Iris pigment epithelial cell (primary cell): ENCODE data around the gene FAM124A.
A peak's percentile ranks its signal among the peaks of the same experiment; 100 is the strongest.

Experiments
- DNase-seq: peaks from one replicate; pipeline ENCODE4 v3.0.0-alpha.2; 2011; ENCODE audit warnings: low read depth

Gene FAM124A

GRCh38 chr13:51243832-51244231, 21.6 kb downstream of the FAM124A start:
- no peak for DNase-seq

DNA sequence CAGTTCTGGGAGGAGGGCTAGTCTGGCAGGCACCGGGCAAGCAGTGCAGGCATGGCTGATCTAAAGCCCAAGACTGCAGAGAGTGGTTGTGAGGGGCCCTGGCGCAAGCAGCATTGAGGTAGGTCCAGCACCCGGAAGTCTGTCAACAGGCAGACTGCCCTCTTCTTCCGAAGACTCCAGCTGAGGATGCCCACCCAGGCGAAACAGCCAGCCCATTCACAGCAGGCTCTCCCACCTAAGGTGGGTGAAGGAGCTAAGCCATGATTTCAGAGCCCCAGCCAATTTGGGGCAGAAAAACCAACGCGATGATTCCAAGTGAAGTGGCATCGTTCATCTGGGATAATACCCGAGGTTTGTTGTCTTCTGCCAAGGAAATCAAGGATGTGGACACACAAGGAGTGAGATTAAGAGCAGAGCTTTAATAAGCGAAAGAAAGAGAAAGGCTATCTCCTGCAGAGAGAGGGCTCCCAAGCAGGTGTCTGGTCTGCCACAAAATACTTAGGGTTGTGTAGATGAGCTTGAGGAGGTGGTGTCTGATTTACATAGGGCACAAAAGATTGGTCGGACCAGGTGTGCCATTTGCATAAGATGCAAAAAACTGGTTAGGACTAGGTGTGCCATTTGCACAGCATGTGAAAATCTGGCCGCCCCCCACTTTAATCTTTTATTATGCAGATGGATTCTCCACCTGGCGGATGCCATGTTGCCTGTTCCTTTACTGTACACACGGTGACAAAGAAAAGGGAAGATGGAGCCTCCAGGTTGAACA, 22.6 kb downstream of the FAM124A start:
- DNase-seq: no peak

GRCh38 chr13:51245583-51245982, 23.4 kb downstream of the FAM124A start:
- DNase-seq: no peak

- no peak for DNase-seq
These were observed 23.8 kb downstream of the FAM124A start for GRCh38 chr13:51246025-51246417.

- DNase-seq: no peak
These were observed 24.4 kb downstream of the FAM124A start for GRCh38 chr13:51246418-51247277.

- no peak for DNase-seq
These were observed 27.1 kb downstream of the FAM124A start for GRCh38 chr13:51249255-51249654.

DNA sequence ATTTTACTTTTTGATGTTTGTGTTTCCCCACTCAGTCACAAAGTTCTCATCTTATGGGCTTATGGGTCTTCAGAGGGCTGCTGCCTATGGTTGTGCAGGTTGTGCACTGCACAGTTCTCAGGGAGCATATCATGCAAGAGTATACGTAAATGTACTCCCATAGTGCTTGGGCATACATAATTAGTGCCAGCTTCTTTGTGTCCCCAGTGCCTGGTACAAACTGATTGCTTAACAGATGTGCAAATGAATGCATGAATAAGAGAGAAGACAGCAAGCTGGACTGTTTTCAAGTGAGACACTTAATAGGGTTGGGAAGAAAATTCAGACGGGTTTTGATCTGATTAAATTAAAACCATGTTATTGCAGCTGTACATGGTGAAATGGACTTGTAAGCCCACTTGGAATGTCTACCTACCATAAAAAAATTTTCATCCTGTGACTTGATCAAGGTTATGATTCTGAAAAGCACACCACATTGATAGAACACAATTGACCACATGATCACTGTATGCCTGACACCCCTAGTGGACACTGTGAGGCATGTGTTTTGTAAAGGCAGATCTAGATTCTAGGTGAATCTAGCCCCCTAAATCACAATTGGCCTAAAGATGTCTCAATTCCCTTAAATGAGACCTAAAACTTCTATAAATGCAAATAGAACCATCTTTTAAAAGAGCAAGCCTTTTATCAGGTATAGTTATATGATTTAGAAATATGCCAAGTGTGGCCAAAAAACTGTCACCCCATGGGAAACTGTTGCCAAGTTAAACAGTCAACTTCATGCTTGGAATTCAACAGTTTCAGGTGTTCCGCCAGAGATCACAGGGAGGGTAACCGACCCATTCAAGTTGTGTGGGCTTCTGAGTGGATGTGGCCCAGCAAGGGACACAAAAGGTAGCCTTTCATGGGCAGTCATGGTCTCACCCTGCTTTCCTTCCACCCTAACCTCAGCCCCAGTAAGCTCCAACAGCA, 27.9 kb downstream of the FAM124A start:
- DNase-seq: no peak

DNA sequence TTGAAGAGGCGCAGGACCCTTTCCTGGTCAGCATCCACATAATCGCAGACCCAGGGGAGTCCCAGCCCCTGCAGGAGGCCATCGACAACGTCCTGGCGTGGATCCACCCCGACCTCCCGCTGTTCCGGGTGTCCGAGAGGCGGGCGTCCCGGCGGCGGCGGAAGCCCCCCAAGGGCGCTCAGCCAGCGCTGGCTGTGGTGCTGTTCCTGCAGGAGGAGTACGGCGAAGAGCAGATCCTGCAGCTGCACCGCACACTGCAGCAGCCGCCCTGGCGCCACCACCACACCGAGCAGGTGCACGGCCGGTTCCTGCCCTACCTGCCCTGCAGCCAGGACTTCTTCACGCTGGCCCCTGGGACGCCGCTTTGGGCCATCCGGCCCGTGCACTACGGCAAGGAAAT, 29.3 kb downstream of the FAM124A start:
- DNase-seq: no peak

DNA sequence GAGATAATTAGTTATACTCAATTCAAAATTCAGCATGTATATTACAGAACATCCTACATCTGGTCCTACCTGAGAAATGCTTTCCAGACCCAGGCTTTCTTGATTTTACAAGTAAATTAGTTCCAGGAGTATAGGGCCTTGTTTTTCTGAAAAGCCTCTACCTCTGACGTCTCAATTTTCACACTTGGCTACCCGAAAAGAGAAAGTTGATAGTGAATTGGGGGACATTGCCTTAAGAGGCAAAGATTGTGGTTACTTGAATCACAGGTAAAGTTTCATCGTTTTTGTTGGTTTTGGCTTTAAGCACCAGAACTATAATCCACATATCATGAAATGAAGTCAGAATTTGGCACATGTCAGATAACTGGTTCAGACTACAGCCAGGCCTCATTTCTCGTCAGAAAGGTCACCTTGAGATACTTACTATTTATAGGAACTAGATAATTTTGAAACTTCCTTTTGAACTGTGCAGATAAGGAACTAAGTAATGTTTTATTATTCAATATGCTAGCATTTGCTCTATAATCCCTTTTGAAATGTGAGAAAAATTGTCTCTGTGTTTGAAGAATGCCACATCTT, 30.8 kb downstream of the FAM124A start:
- DNase-seq: no peak

DNA sequence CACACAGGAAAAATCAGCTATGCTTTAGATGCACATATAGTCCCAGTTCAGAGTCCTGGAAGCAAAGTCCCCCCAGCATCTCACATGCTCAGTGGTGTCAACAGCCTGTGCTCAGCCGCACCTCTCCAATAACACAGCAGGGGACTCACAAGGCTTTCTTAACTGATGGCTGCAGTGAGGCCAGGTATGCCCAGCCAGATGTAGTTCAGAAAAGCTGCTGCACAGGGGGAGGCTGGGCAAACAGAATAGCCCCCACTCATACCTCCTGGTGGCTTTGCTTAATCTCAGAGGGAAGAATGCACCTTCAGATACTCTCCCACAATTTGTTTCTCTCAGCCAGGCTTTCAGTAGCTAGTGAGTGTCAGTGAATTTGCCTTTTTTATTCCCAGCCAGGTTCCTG, 33.4 kb downstream of the FAM124A start:
- no peak for DNase-seq

DNA sequence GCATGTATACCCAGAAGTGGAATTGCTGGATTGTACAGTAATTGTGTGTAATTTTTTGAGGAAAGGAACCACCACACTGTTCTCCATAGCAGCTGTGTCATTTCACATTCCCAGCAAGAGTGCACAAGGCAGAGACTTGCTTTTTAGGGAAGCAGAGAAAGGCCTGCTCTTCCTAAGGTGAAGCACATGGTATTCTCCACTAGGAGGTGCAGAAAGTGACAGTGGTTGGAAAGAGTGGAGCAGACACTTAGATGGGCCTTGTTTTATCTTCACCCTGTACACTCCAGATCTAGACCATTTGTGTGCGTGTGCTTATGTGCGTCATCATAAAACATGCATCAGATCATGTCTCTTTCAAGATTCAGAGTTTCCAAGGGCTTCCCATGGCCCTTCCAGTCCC, 35.0 kb downstream of the FAM124A start:
- no peak for DNase-seq

GRCh38 chr13:51258612-51259548, 36.7 kb downstream of the FAM124A start:
- no peak for DNase-seq

DNA sequence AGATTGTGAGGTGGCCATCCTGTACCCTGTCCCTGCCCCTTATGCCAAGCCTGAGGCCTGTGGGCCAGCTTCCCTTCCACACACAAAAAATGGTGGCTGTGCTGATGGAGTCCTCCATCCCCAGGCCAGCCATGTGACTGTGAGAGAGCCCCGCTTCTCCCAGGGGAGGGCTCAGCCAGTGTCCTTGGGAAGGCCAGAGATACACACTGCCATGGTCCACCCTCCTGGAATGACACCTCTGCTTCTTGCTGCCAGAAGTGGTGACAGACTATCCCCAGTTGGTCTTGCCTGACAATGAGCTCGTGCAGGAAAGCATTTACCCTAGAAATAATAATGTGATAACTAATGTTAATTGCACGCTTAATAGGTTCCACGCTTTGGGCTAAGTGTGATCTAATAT, 38.0 kb downstream of the FAM124A start:
- DNase-seq: no peak

DNA sequence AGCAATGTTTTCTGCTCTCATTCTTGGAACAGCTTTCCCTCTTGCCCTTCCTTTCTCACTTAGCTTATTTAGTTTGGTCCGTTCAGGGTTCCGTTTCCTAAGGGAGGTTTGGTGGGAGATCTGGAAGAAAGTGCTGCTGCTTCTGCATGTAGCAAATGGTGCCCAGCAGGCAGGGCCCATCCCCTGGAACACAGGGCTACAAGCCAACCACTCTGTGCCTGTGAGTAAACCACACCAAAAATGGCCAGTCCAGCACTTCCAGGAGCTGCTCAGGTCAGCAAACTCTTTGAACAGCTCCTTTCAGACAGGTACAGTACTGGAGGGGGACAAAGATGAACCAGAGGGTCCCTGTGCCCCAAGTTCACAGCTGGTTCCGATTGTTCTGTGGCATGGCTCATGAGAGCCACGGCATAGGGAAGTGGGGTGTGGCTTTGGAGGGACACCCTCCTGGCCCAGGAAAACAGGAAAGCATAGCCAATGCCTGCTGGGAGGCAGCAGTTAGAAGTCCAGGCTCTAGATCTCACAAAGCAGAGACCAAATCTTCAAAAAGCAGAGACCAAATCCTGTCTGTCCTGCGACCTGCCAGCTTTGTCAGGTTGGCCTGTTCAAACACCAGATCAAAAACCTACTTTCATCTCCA, 39.5 kb downstream of the FAM124A start:
- DNase-seq: no peak

DNA sequence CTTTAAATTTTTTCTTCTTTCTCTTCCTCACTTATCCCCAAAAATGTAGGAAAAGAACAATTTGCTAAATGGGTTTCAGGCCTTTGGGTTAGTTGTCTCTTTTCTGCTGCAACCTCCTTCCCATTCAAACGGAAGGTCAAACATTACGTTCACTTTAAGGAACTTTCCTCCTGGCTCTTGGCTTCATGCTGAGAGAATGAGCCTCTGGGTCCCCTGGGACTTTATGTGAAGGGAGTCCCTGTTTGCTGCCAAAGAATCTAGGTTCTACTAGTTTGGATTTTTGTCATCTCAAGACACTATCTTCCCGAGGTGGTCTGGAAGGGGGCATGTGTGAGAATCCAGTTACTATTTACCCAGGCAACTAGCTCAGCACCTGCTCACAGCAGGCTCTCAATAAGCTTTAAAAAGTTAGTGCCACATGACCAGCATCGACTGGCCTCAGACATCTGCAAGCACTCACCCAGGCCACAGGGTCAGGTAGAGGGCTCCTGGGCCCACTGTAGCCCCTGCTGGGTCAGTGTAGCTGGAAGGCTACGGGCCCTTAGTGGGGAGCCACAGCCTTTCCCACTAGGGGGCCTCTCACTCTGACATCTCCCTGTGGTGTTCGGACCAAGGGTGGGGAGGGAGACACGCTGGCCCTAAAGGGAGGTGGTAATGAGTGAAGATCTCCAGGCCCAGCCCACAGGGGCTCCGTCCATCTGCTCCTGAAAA, 40.5 kb downstream of the FAM124A start:
- DNase-seq: no peak

DNA sequence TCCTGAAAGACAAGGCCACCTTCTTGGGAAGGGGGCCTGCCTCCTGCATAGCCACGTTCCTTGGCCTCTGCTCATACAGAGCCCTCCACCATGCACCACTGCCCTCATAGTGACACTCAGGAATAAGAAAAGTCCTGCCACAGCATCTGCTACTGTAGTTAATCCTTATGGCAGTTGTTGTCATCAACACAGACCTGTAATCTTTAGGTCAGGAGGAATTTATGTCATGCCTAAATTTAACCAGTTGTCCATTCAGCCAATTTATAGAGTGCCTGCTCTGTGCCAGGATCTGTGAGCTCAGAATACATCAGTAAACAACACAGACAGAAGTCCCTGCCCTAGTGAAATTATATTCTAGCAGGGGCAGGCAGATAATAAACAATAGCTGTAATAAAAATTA, 44.4 kb downstream of the FAM124A start:
- DNase-seq: no peak

DNA sequence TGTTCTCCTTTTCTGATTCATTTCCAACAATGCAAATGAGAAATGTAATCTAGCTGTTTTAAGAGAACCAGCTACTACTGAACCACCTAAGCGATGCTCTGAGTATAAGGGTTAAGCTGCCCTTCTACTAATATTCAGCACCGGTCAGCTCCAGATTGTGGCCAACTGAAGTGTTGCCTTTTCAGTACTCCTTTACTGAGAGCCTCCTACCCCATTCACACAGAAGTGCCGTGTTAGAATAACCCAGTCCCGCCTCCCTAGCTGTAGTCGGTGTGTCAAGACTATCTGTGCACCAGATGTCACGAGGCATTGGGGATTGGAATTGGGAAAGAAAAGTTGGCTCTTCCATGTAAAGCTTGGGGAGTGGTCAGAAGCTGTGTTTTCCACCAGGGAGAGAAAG, 45.4 kb downstream of the FAM124A start:
- DNase-seq: no peak

DNA sequence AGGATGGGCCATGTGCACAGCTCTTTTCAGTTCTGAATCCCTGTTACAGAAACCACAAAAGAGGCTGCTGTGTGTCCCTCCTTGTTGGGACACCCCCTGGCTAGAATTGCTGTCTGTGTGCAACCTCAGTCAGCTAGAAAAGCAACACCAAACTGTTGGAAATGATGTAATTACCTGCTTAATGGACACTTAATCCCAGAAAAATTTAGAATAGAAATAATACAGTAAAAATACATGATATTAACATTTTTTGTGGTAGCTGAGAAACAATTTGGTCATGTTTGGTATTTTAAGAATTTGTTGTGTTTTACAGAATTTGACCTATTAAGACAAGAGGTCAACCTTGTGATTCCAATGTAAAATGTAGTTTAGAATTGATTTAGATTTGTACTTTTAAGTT, 46.8 kb downstream of the FAM124A start:
- DNase-seq: peak; percentile 87

DNA sequence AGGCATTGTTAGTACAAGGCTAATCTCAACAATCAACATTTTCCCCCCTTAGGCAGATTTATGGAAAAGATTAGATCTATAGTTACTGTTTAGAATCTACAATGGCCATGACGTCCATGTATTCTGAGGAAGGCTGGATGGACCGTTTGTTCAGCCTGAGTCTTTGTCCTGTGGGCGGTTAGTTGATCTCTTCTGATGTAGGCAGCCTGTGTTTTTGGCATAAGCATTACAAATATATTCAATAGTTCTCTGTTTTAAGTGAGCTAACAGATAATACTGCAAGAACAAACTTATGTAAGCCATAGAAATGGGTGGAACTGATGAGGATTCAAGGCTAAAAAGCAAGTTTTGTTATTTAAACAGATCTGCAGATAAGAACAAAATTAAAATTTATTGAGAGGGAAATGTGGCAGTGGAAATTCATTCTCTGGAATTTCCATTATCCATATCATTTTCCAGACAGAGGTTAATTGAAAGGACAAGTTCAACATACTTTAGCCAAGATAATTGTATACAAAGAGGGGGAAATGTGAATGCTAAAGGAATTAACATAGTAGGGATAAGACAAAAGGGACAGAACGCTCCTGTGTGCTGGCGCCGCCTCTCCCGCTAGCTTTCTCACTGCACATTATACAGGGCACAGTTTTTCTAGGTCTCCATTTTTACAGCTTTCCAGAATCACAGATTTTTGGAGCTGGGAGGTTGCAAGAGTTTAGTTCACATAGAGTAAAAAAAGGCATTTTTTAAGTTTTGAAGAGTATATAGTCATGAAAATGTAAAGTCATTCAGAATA, 48.6 kb downstream of the FAM124A start:
- peak; percentile 28 for DNase-seq
